DOHH2 (cell line): ENCODE data around the gene NOTCH1.

Experiments used
- H3F3A ChIP-seq: fragments of 200-600 bp; sonication (generic), shearing (Covaris generic); 2 replicates; pipeline ENCODE4 v1.6.0; 2016; ENCODE audit warnings: antibody characterized with exemption, mild to moderate bottlenecking; ENCODE audit not compliant: control insufficient read depth, insufficient read depth
- H3K27ac ChIP-seq: fragments of 200-600 bp; sonication (generic); 2 replicates; pipeline ENCODE4 v1.5.1; 2014; ENCODE audit warnings: low read depth, mild to moderate bottlenecking, low read length, moderate library complexity
- H3K27me3 ChIP-seq: fragments of 200-600 bp; sonication (generic); 2 replicates; pipeline ENCODE4 v1.6.1; 2014; ENCODE audit warnings: mild to moderate bottlenecking, low read length, mixed read lengths; ENCODE audit not compliant: control insufficient read depth
- H3K36me3 ChIP-seq: fragments of 200-600 bp; sonication (generic); 2 replicates; pipeline ENCODE4 v1.6.1; 2014; ENCODE audit warnings: mild to moderate bottlenecking, low read length, moderate library complexity, mixed read lengths; ENCODE audit not compliant: control insufficient read depth
- H3K4me1 ChIP-seq: fragments of 200-600 bp; sonication (generic); 2 replicates; pipeline ENCODE4 v1.6.1; 2014; ENCODE audit warnings: mild to moderate bottlenecking, low read length, mixed read lengths; ENCODE audit not compliant: control insufficient read depth
- H3K4me2 ChIP-seq: fragments of 200-600 bp; sonication (generic); 2 replicates; pipeline ENCODE4 v1.6.0; 2014; ENCODE audit warnings: mild to moderate bottlenecking, low read length, moderate library complexity
- H3K4me3 ChIP-seq: fragments of 200-600 bp; sonication (generic); 2 replicates; pipeline ENCODE4 v1.5.1; 2014; ENCODE audit warnings: mild to moderate bottlenecking, low read length, mixed read lengths
- H3K79me2 ChIP-seq: fragments of 200-600 bp; sonication (generic); 2 replicates; pipeline ENCODE4 v1.6.1; 2014; ENCODE audit warnings: mild to moderate bottlenecking, low read length, mixed read lengths; ENCODE audit not compliant: control insufficient read depth
- H3K9me2 ChIP-seq: fragments of 200-600 bp; sonication (generic); replicated peaks from 2 replicates; pipeline ENCODE4 v1.6.1; 2014; ENCODE audit warnings: mild to moderate bottlenecking, low read length, mixed read lengths; ENCODE audit not compliant: control insufficient read depth
- H3K9me3 ChIP-seq: fragments of 200-600 bp; sonication (generic); 2 replicates; pipeline ENCODE4 v1.6.1; 2014; ENCODE audit warnings: antibody characterized with exemption, low read length, mixed read lengths; ENCODE audit not compliant: control insufficient read depth, insufficient read depth
- H4K20me1 ChIP-seq: fragments of 200-600 bp; sonication (generic); 2 replicates; pipeline ENCODE4 v1.6.0; 2014; ENCODE audit warnings: low read depth, mild to moderate bottlenecking, antibody characterized with exemption, low read length, moderate library complexity; ENCODE audit not compliant: control insufficient read depth, insufficient read depth
- CTCF ChIP-seq: fragments of 200-600 bp; sonication (generic); IDR thresholded peaks from one replicate; pipeline ENCODE4 v1.5.1; 2014; ENCODE audit warnings: antibody characterized with exemption, mild to moderate bottlenecking, low read depth, low read length; ENCODE audit not compliant: poor library complexity, severe bottlenecking
- EZH2phosphoT487 ChIP-seq: fragments of 200-600 bp; sonication (generic); IDR thresholded peaks from 2 replicates; pipeline ENCODE4 v1.6.1; 2017; ENCODE audit warnings: borderline replicate concordance, mild to moderate bottlenecking, antibody characterized with exemption, low read length, moderate library complexity, mixed read lengths

NOTCH1 gene

GRCh38 chr9:136516191-136516654 is 29.6 kb downstream of the NOTCH1 start:
- Histone ChIP-seq H3K4me3 (no peak overlapping the region), H3K79me2 (no peaks in the 10 kb centered on the region), H3K4me2 (no peak overlapping the region), H3K27me3 (no peaks in the 10 kb centered on the region), H3F3A (no peaks in the 10 kb centered on the region), H3K4me1 (no peaks in the 10 kb centered on the region), H4K20me1 (no peaks in the 10 kb centered on the region), H3K9me3 (no peaks in the 10 kb centered on the region), H3K9me2 (no peaks in the 10 kb centered on the region), H3K36me3 (peaks cover 37% of the 10 kb centered on the region), H3K27ac (no peak overlapping the region)
- TF ChIP-seq EZH2phosphoT487 (no peak), CTCF (no peak)

GRCh38 chr9:136515276-136515675 is 30.6 kb downstream of the NOTCH1 start:
- Histone ChIP-seq H3K36me3 (peaks cover 37% of the 10 kb centered on the region), H3K9me2 (no peaks in the 10 kb centered on the region), H3K27me3 (no peaks in the 10 kb centered on the region), H3K4me2 (no peak overlapping the region), H4K20me1 (no peaks in the 10 kb centered on the region), H3K79me2 (no peaks in the 10 kb centered on the region), H3K4me1 (no peaks in the 10 kb centered on the region), H3F3A (no peaks in the 10 kb centered on the region), H3K4me3 (no peak overlapping the region), H3K27ac (no peak overlapping the region), H3K9me3 (no peaks in the 10 kb centered on the region)
- no peak for TF ChIP-seq CTCF
- no peak for TF ChIP-seq EZH2phosphoT487

GRCh38 chr9:136514022-136514714 is 31.7 kb downstream of the NOTCH1 start:
- Histone ChIP-seq H3K9me3 (no peaks in the 10 kb centered on the region), H3K36me3 (peaks cover 41% of the 10 kb centered on the region), H3K27ac (no peak overlapping the region), H4K20me1 (no peaks in the 10 kb centered on the region), H3K79me2 (no peaks in the 10 kb centered on the region), H3K9me2 (no peaks in the 10 kb centered on the region), H3F3A (no peaks in the 10 kb centered on the region), H3K4me2 (no peak overlapping the region), H3K4me1 (no peaks in the 10 kb centered on the region), H3K4me3 (no peak overlapping the region), H3K27me3 (no peaks in the 10 kb centered on the region)
- TF ChIP-seq EZH2phosphoT487, result no peak
- no peak for TF ChIP-seq CTCF
